H1 (cell line): ENCODE measurements around the gene TSFM. TPM values are rescaled to one million over a fixed set of nuclear protein-coding genes. Genes with fewer than 3 reads are reported as not detected.

Experiments
- CTCF ChIA-PET: fragments of 300-600 bp; sonication (Branson Sonifier 250); formaldehyde crosslinking; loops from one replicate; lab custom pipeline; 2021; ENCODE audit not compliant: partially characterized antibody; lab: Charles Lee
- POLR2A ChIA-PET: fragments of 300-600 bp; sonication (Branson Sonifier 250); formaldehyde crosslinking; loops from one replicate; lab custom pipeline; 2021; ENCODE audit warnings: inconsistent platforms; ENCODE audit not compliant: partially characterized antibody; lab: Charles Lee
- DNase-seq, 2 experiments: peaks; one replicate each; pipeline versions ENCODE4 v3.0.0 to v3.0.0-alpha.2; 2010 to 2022; ENCODE audit warnings: low spot score in 2 of 2, low read depth in 1 of 2, mixed read lengths in 1 of 2
- FAIRE-seq: peaks from 2 replicates; lab custom pipeline; 2011; peaks lifted over from hg19 to GRCh38; lab: Jason Lieb, UNC
- H2AFZ ChIP-seq: 2 replicates; pipeline ENCODE4 v1.8.1; 2012; ENCODE audit warnings: low read length, inconsistent platforms
- H2AK5ac ChIP-seq: 2 replicates; pipeline ENCODE4 v1.6.1; 2013; ENCODE audit warnings: low read depth, low read length
- H2BK120ac ChIP-seq: replicated peaks from 2 replicates; pipeline ENCODE3; 2013; ENCODE audit warnings: low read depth, low read length, inconsistent platforms
- H2BK12ac ChIP-seq: 2 replicates; pipeline ENCODE4 v1.6.1; 2013; ENCODE audit warnings: low read depth, low read length
- H2BK15ac ChIP-seq: 2 replicates; pipeline ENCODE4 v1.6.1; 2013; ENCODE audit warnings: low read length
- H2BK20ac ChIP-seq: 2 replicates; pipeline ENCODE4 v1.6.1; 2013; ENCODE audit warnings: low read length
- H2BK5ac ChIP-seq: 2 replicates; pipeline ENCODE4 v1.6.1; 2013; ENCODE audit warnings: low read depth, low read length
- H3K14ac ChIP-seq: 2 replicates; pipeline ENCODE4 v1.6.1; 2013; ENCODE audit warnings: inconsistent platforms; ENCODE audit not compliant: insufficient read length
- H3K18ac ChIP-seq: 2 replicates; pipeline ENCODE4 v1.6.1; 2013; ENCODE audit warnings: low read length; ENCODE audit errors: extremely low read depth
- H3K23ac ChIP-seq: 2 replicates; pipeline ENCODE4 v1.6.1; 2013; ENCODE audit warnings: inconsistent platforms; ENCODE audit not compliant: insufficient read length
- H3K23me2 ChIP-seq: 2 replicates; pipeline ENCODE4 v1.6.1; 2013; ENCODE audit warnings: low read depth, low read length
- H3K27ac ChIP-seq: 2 replicates; pipeline ENCODE4 v1.6.1; 2011; ENCODE audit warnings: low read depth, low read length, inconsistent platforms
- H3K27me3 ChIP-seq, 4 experiments: replicated peaks in 1 of 4; 1 replicate in 1 of 4; 2 replicates in 3 of 4; pipeline versions ENCODE4 v1.6.1 to v1.8.1; 2011 to 2013; ENCODE audit warnings: low read length in 3 of 4, mild to moderate bottlenecking in 3 of 4, inconsistent platforms in 2 of 4, mixed read lengths in 2 of 4, moderate library complexity in 1 of 4; ENCODE audit not compliant: control insufficient read depth in 3 of 4, insufficient read depth in 3 of 4; ENCODE audit errors: extremely low read depth in 1 of 4
- H3K36me3 ChIP-seq, 4 experiments: 2 replicates each; pipeline versions ENCODE4 v1.6.1 to v1.8.1; 2011 to 2013; ENCODE audit warnings: mild to moderate bottlenecking in 4 of 4, low read length in 3 of 4, moderate library complexity in 2 of 4, control low read depth in 1 of 4, inconsistent platforms in 1 of 4; ENCODE audit not compliant: insufficient read depth in 4 of 4, control insufficient read depth in 2 of 4
- H3K4ac ChIP-seq: replicated peaks from 2 replicates; pipeline ENCODE3; 2013; ENCODE audit warnings: low read length, low read depth, mixed read lengths, inconsistent platforms; ENCODE audit not compliant: insufficient read length
- H3K4me1 ChIP-seq, 4 experiments: replicated peaks in 1 of 4; 1 replicate in 1 of 4; 2 replicates in 3 of 4; pipeline versions ENCODE4 v1.6.1 to v1.8.1; 2011 to 2013; ENCODE audit warnings: low read length in 3 of 4, inconsistent platforms in 2 of 4, mixed read lengths in 1 of 4; ENCODE audit not compliant: insufficient read depth in 4 of 4, control insufficient read depth in 3 of 4
- H3K4me2 ChIP-seq, 2 experiments: 2 replicates each; pipeline versions ENCODE4 v1.6.1 to v1.8.1; 2011 to 2013; ENCODE audit warnings: low read depth in 2 of 2, low read length in 2 of 2, control low read depth in 1 of 2, inconsistent platforms in 1 of 2, mild to moderate bottlenecking in 1 of 2; ENCODE audit not compliant: insufficient read depth in 1 of 2
- H3K4me3 ChIP-seq, 4 experiments: fragments of 200-600, 300-600 bp in 1 of 4; sonication (generic), shearing (Covaris generic), sonication (Bioruptor Twin) in 1 of 4; 2 replicates each; pipeline versions ENCODE4 v1.5.1 to v1.8.1; 2011 to 2016; ENCODE audit warnings: low read length in 4 of 4, low read depth in 3 of 4, control low read depth in 2 of 4, inconsistent platforms in 2 of 4, mild to moderate bottlenecking in 2 of 4, mixed read lengths in 1 of 4, moderate library complexity in 1 of 4; ENCODE audit not compliant: insufficient read depth in 2 of 4; ENCODE audit errors: extremely low read depth in 1 of 4
- H3K56ac ChIP-seq: replicated peaks from 2 replicates; pipeline ENCODE3; 2013; ENCODE audit warnings: low read depth, mild to moderate bottlenecking, mixed read lengths, low read length, inconsistent platforms; ENCODE audit not compliant: insufficient read length
- H3K79me1 ChIP-seq: 2 replicates; pipeline ENCODE4 v1.6.1; 2013; ENCODE audit warnings: low read depth, low read length, control low read depth
- H3K79me2 ChIP-seq, 2 experiments: 2 replicates each; pipeline versions ENCODE4 v1.6.1 to v1.8.1; 2012 to 2013; ENCODE audit warnings: low read length in 2 of 2, mild to moderate bottlenecking in 2 of 2, inconsistent platforms in 1 of 2; ENCODE audit not compliant: insufficient read depth in 2 of 2, control insufficient read depth in 1 of 2
- H3K9ac ChIP-seq, 4 experiments: replicated peaks in 1 of 4; 1 replicate in 1 of 4; 2 replicates in 3 of 4; pipeline versions ENCODE4 v1.6.1 to v1.8.1; 2011 to 2013; ENCODE audit warnings: low read depth in 3 of 4, low read length in 3 of 4, control low read depth in 2 of 4, mild to moderate bottlenecking in 2 of 4, moderate library complexity in 2 of 4, inconsistent platforms in 1 of 4; ENCODE audit errors: extremely low read depth in 1 of 4
- H3K9me3 ChIP-seq, 2 experiments: 2 replicates each; pipeline versions ENCODE4 v1.6.1 to v1.8.1; 2012 to 2013; ENCODE audit warnings: mild to moderate bottlenecking in 2 of 2, moderate library complexity in 2 of 2, control low read depth in 1 of 2, inconsistent platforms in 1 of 2, low read depth in 1 of 2, low read length in 1 of 2, mixed read lengths in 1 of 2; ENCODE audit not compliant: insufficient read depth in 2 of 2
- H4K20me1 ChIP-seq, 2 experiments: replicated peaks in 1 of 2; 2 replicates each; pipeline versions ENCODE3 to v1.8.1; 2011 to 2013; ENCODE audit warnings: inconsistent platforms in 2 of 2, low read length in 2 of 2, mild to moderate bottlenecking in 1 of 2; ENCODE audit not compliant: insufficient read depth in 2 of 2, control insufficient read depth in 1 of 2
- H4K5ac ChIP-seq: 2 replicates; pipeline ENCODE4 v1.6.1; 2013; ENCODE audit warnings: low read length, low read depth, mixed read lengths, inconsistent platforms; ENCODE audit not compliant: insufficient read length
- H4K8ac ChIP-seq: 2 replicates; pipeline ENCODE4 v1.8.0; 2013; ENCODE audit warnings: mild to moderate bottlenecking, moderate library complexity, low read length, inconsistent platforms; ENCODE audit not compliant: insufficient read depth; ENCODE audit errors: extremely low read depth
- H4K91ac ChIP-seq: replicated peaks from 2 replicates; pipeline ENCODE3; 2013; ENCODE audit warnings: low read length, mixed read lengths, inconsistent platforms; ENCODE audit not compliant: insufficient read length
- ATF3 ChIP-seq: IDR thresholded peaks from 2 replicates; pipeline ENCODE4 v1.6.1; 2011; ENCODE audit warnings: low read depth, mild to moderate bottlenecking, low read length; ENCODE audit not compliant: insufficient read depth
- BACH1 ChIP-seq: IDR thresholded peaks from 2 replicates; pipeline ENCODE4 v1.6.1; 2012; ENCODE audit warnings: low read length, improper control_type of control experiment
- EZH2 ChIP-seq: fragments of 200-600 bp; sonication (generic); IDR thresholded peaks from 2 replicates; pipeline ENCODE4 v1.7.1; 2012; ENCODE audit warnings: low read depth, mild to moderate bottlenecking, moderate library complexity, low read length, inconsistent platforms; ENCODE audit not compliant: severe bottlenecking
- GABPA ChIP-seq: IDR thresholded peaks from 2 replicates; pipeline ENCODE4 v1.6.1; 2011; ENCODE audit warnings: mild to moderate bottlenecking, low read length, moderate library complexity, borderline replicate concordance; ENCODE audit not compliant: insufficient read depth
- RAD21 ChIP-seq, 2 experiments: IDR thresholded peaks in 1 of 2; conservative IDR thresholded peaks in 1 of 2; 2 replicates each; pipeline ENCODE4 v1.6.1; 2011; ENCODE audit warnings: low read depth in 2 of 2, low read length in 2 of 2, improper control_type of control experiment in 1 of 2, inconsistent platforms in 1 of 2, mild to moderate bottlenecking in 1 of 2, moderate library complexity in 1 of 2
- RNF2 ChIP-seq: fragments of 200-900, 300-1000 bp; sonication (generic); IDR thresholded peaks from 2 replicates; pipeline ENCODE4 v1.7.1; 2016; ENCODE audit warnings: borderline replicate concordance, low read depth, mild to moderate bottlenecking, antibody characterized with exemption, low read length; ENCODE audit not compliant: poor library complexity, severe bottlenecking; ENCODE audit errors: missing control alignments
- SIX5 ChIP-seq: IDR thresholded peaks from 2 replicates; pipeline ENCODE4 v1.6.1; 2011; ENCODE audit warnings: mild to moderate bottlenecking, low read depth, low read length
- SP1 ChIP-seq: IDR thresholded peaks from 2 replicates; pipeline ENCODE4 v1.6.1; 2011; ENCODE audit warnings: low read depth, low read length
- USF2 ChIP-seq: IDR thresholded peaks from 2 replicates; pipeline ENCODE4 v1.6.1; 2011; ENCODE audit warnings: low read length, improper control_type of control experiment
- ZNF274 ChIP-seq: IDR thresholded peaks from 2 replicates; pipeline ENCODE4 v1.7.0; 2012; ENCODE audit warnings: low read length, borderline replicate concordance; ENCODE audit errors: extremely low read depth
- WGBS, 2 experiments: shearing (Covaris generic) in 1 of 2; methylation state at CpG; one replicate each; pipeline versions ENCODE4 v1.1.6 to v1.1.7; 2013 to 2015; ENCODE audit warnings: low lambda C conversion rate in 2 of 2, mixed read lengths in 2 of 2, inconsistent platforms in 1 of 2, low coverage in 1 of 2, missing lambda C conversion rate in 1 of 2; ENCODE audit not compliant: insufficient replicate concordance in 2 of 2, insufficient coverage in 1 of 2, insufficient read length in 1 of 2; ENCODE audit errors: extremely low coverage in 1 of 2, missing lambda C conversion rate in 1 of 2; 5-methylcytosine and 5-hydroxymethylcytosine counted together
- polyA plus RNA-seq, 7 experiments: library from polyadenylated mRNA; depleted of rRNA in 3 of 7; stranded (reverse) in 5 of 7; unstranded in 2 of 7; fragments of >200 nt in 5 of 7; fragments of 200-250 nt in 2 of 7; gene quantifications; 1 replicate in 5 of 7; 2 replicates in 1 of 7; 4 replicates in 1 of 7; pipeline versions ENCODE4 v1.2.1 to v1.2.3, GENCODE V29; 2011 to 2013; ENCODE audit warnings: missing spikeins in 2 of 7, mixed read lengths in 2 of 7
- total RNA-seq: library from RNA; stranded (reverse); fragmentation: NEBNext Ultra II Directional; extraction: Animal tissue kit (Norgen Biotek cat#: 25700); gene quantifications from 2 replicates; pipeline ENCODE4 v1.2.1, GENCODE V29; 2021

TSFM gene
- total and polyA plus RNA-seq, 2 of the 8 experiments (the other 6 are each of a cell fraction or from before 2014, with no cell fraction given), result 17.4 to 49.8 TPM

GRCh38 chr12:57783861-57784260 lies 1.3 kb downstream of the TSFM start:
- Histone ChIP-seq H3K14ac (no peak overlapping the region), H2AFZ (no peak overlapping the region), H3K27me3 (no peaks in the 10 kb centered on the region), H2BK15ac (no peak overlapping the region), H4K91ac (no peak overlapping the region), H3K23me2 (peaks cover 2% of the 10 kb centered on the region; the same call in 1 of the 2 replicates), H4K8ac (no peak overlapping the region), H3K9me3 (no peaks in the 10 kb centered on the region), H3K4me2 (peak overlapping the region; percentile 11 to 67; a peak in 2 of 4 replicates), H3K23ac (no peak overlapping the region), H4K5ac (no peak overlapping the region), H3K18ac (no peak overlapping the region), H3K4ac (no peak overlapping the region), H4K20me1 (peaks cover 0 to 2% of the 10 kb centered on the region in 2 experiments), H2BK5ac (no peak overlapping the region), H3K79me2 (peaks cover 0 to 16% of the 10 kb centered on the region in 2 experiments; a peak in 2 of 4 replicates), H3K56ac (no peak overlapping the region), H2BK12ac (no peak overlapping the region), H2BK20ac (no peak overlapping the region), H3K79me1 (no peaks in the 10 kb centered on the region), H3K4me3 (no peak overlapping the region; a peak in 3 of 8 replicates), H3K4me1 (no peaks in the 10 kb centered on the region), H2BK120ac (no peak overlapping the region), H3K36me3 (peaks cover 4 to 26% (median 16%) of the 10 kb centered on the region in 4 experiments; a peak in 7 of 8 replicates), H2AK5ac (no peak overlapping the region), H3K27ac (no peak overlapping the region), H3K9ac (no peak overlapping the region)
- DNase-seq (no peak), FAIRE-seq (no peak)
- WGBS, 2 experiments, result 93% methylated on average over 9 of the region's 11 CpGs; no CpG with 5 or more reads in 1 of the 2 experiments
- ChIA-PET POLR2A (interaction anchor here (0.7 to 2.8 kb wide), 12 partner anchors 10 to 67 kb away, joined by 3 to 22 read pairs (median 5); partner anchors contain the start of genes EEF1AKMT3 and METTL1), CTCF (interaction anchor here (0.7 to 4.6 kb wide), 16 partner anchors 8 to 118 kb away, joined by 3 to 26 read pairs (median 6); partner anchors contain the start of genes CYP27B1, EEF1AKMT3 and METTL1)
- no peak for TF ChIP-seq SIX5
- TF ChIP-seq USF2, result no peak
- no peak for TF ChIP-seq ZNF274
- TF ChIP-seq SP1, result no peak
- no peak for TF ChIP-seq EZH2
- no peak for TF ChIP-seq BACH1
- TF ChIP-seq RAD21 (IDR thresholded peaks at IDR 0.05 in 1 of 2, conservative IDR thresholded peaks at IDR 0.05 in 1 of 2; ENCODE audit: low read depth in 2 of 2, low read length in 2 of 2), result no peak
- TF ChIP-seq GABPA, result no peak
- TF ChIP-seq ATF3, result no peak
- TF ChIP-seq RNF2, result no peak
